Mesothelial cell of epicardium (in vitro differentiated cells): ENCODE results near the gene PSMA6. TPM values are rescaled to one million over a fixed set of nuclear protein-coding genes. Genes with fewer than 3 reads are reported as not detected.

Experiments
- DNase-seq, 2 experiments: peaks; one replicate each; pipeline ENCODE4 v3.0.0; 2021; ENCODE audit warnings: low spot score in 2 of 2; ENCODE audit not compliant: unreplicated experiment in 2 of 2
- H3K27ac Mint-ChIP-seq: 2 replicates; pipeline ENCODE4 v1.8.0; 2021; ENCODE audit warnings: mixed read lengths
- H3K27me3 Mint-ChIP-seq: 2 replicates; pipeline ENCODE4 v1.8.0; 2021; ENCODE audit warnings: low read depth, mixed read lengths
- H3K36me3 Mint-ChIP-seq: 2 replicates; pipeline ENCODE4 v1.8.0; 2021; ENCODE audit warnings: mixed read lengths
- H3K4me1 Mint-ChIP-seq: 2 replicates; pipeline ENCODE4 v1.8.0; 2021; ENCODE audit warnings: mixed read lengths
- H3K4me3 Mint-ChIP-seq: 2 replicates; pipeline ENCODE4 v1.8.0; 2021; ENCODE audit warnings: mild to moderate bottlenecking, moderate library complexity, mixed read lengths
- H3K9me3 Mint-ChIP-seq: 2 replicates; pipeline ENCODE4 v1.8.0; 2021; ENCODE audit warnings: mixed read lengths
- CTCF ChIP-seq: fragments of 200-600 bp; sonication (generic); IDR thresholded peaks from one replicate; pipeline ENCODE4 v1.5.0; 2021; ENCODE audit warnings: antibody characterized with exemption; ENCODE audit not compliant: unreplicated experiment
- total RNA-seq: library from RNA; stranded (reverse); gene quantifications from 3 replicates; pipeline ENCODE4 v1.2.1, GENCODE V29; 2021

Gene PSMA6
- total RNA-seq, 1 donor from 2014 or later: 156 TPM

GRCh38 chr14:35292770-35293561, 784 bp downstream of the PSMA6 start:
- Mint-ChIP-seq H3K9me3 (no peaks in the 10 kb centered on the region), H3K36me3 (peaks cover 4% of the 10 kb centered on the region), H3K27me3 (no peaks in the 10 kb centered on the region), H3K4me3 (peak overlapping the region; percentile 100), H3K4me1 (peaks cover 32% of the 10 kb centered on the region), H3K27ac (peak overlapping the region; percentile 100)
- DNase-seq: no peak
- TF ChIP-seq CTCF: no peak

- Mint-ChIP-seq H3K36me3 (peaks cover 4% of the 10 kb centered on the region), H3K27ac (peak overlapping the region; percentile 5), H3K4me3 (no peak overlapping the region), H3K27me3 (no peaks in the 10 kb centered on the region), H3K4me1 (peaks cover 32% of the 10 kb centered on the region), H3K9me3 (no peaks in the 10 kb centered on the region)
- TF ChIP-seq CTCF: no peak
- no peak for DNase-seq
These were observed 3.6 kb downstream of the PSMA6 start for GRCh38 chr14:35295845-35296161.

GRCh38 chr14:35296545-35296944, 4.4 kb downstream of the PSMA6 start:
- H3K27me3 Mint-ChIP-seq: no peaks in the 10 kb centered on the region
- H3K36me3 Mint-ChIP-seq: peaks cover 4% of the 10 kb centered on the region
- no peak for TF ChIP-seq CTCF
- peaks cover 34% of the 10 kb centered on the region for H3K4me1 Mint-ChIP-seq
- H3K27ac Mint-ChIP-seq: no peak overlapping the region
- no peak for DNase-seq
- H3K9me3 Mint-ChIP-seq: no peaks in the 10 kb centered on the region
- no peak overlapping the region for H3K4me3 Mint-ChIP-seq

- Mint-ChIP-seq H3K36me3 (peaks cover 8% of the 10 kb centered on the region), H3K27me3 (no peaks in the 10 kb centered on the region), H3K27ac (peak overlapping the region; percentile 54), H3K9me3 (peaks cover 4% of the 10 kb centered on the region), H3K4me3 (no peak overlapping the region), H3K4me1 (peaks cover 36% of the 10 kb centered on the region)
- DNase-seq: no peak
- no peak for TF ChIP-seq CTCF
These were observed 5.5 kb downstream of the PSMA6 start for GRCh38 chr14:35297706-35298105.

- Mint-ChIP-seq H3K27me3 (no peaks in the 10 kb centered on the region), H3K4me3 (no peak overlapping the region), H3K4me1 (peaks cover 30% of the 10 kb centered on the region), H3K36me3 (peaks cover 14% of the 10 kb centered on the region), H3K27ac (no peak overlapping the region), H3K9me3 (peaks cover 10% of the 10 kb centered on the region)
- DNase-seq: no peak
- no peak for TF ChIP-seq CTCF
These were observed 6.2 kb downstream of the PSMA6 start for GRCh38 chr14:35298351-35298750.
